Parathyroid adenoma (tissue), 2 donors: ENCODE data around the gene ARF6.

ENCODE experiments used
- H2AFZ ChIP-seq: fragments of 300-600 bp; sonication (generic); one replicate; pipeline ENCODE4 v1.7.0; 2017; ENCODE audit warnings: antibody characterized with exemption, mild to moderate bottlenecking
- H3K27ac ChIP-seq: fragments of 300-600 bp; sonication (generic); one replicate; pipeline ENCODE4 v1.7.0; 2017
- H3K27me3 ChIP-seq: fragments of 300-600 bp; sonication (generic); one replicate; pipeline ENCODE4 v1.7.0; 2017; ENCODE audit warnings: low read length; ENCODE audit not compliant: control insufficient read depth, insufficient read depth
- H3K36me3 ChIP-seq: fragments of 300-600 bp; sonication (generic); one replicate; pipeline ENCODE4 v1.7.0; 2017; ENCODE audit warnings: low read length; ENCODE audit not compliant: control insufficient read depth, insufficient read depth
- H3K4me1 ChIP-seq: fragments of 300-600 bp; sonication (generic); one replicate; pipeline ENCODE4 v1.7.0; 2017; ENCODE audit warnings: control low read depth
- H3K4me2 ChIP-seq: fragments of 300-600 bp; sonication (generic); one replicate; pipeline ENCODE4 v1.7.0; 2017; ENCODE audit warnings: low read length
- H3K4me3 ChIP-seq: fragments of 300-600 bp; sonication (generic); one replicate; pipeline ENCODE4 v1.7.0; 2017; ENCODE audit warnings: low read depth, low read length
- H3K79me2 ChIP-seq: fragments of 300-600 bp; sonication (generic); one replicate; pipeline ENCODE4 v1.7.0; 2017; ENCODE audit warnings: control low read depth
- H3K9ac ChIP-seq: fragments of 300-600 bp; sonication (generic); one replicate; pipeline ENCODE4 v1.7.0; 2017; ENCODE audit warnings: mild to moderate bottlenecking
- H3K9me3 ChIP-seq: fragments of 300-600 bp; sonication (generic); one replicate; pipeline ENCODE4 v1.7.0; 2017; ENCODE audit warnings: low read length; ENCODE audit not compliant: control insufficient read depth
- CTCF ChIP-seq: fragments of 300-600 bp; sonication (generic); IDR thresholded peaks from one replicate; pipeline ENCODE4 v1.7.0; 2017; ENCODE audit warnings: antibody characterized with exemption, mild to moderate bottlenecking
- donor health status: primary hyperparathyroidism.

ARF6 gene

GRCh38 chr14:49942090-49942489, 49.2 kb downstream of the ARF6 start:
- no peaks in the 10 kb centered on the region for H3K4me1 ChIP-seq
- H3K9ac ChIP-seq: no peak overlapping the region
- TF ChIP-seq CTCF: no peak
- no peak overlapping the region for H3K27ac ChIP-seq
- no peak overlapping the region for H3K4me2 ChIP-seq
- H3K27me3 ChIP-seq: no peaks in the 10 kb centered on the region
- no peak overlapping the region for H3K4me3 ChIP-seq
- no peaks in the 10 kb centered on the region for H3K9me3 ChIP-seq
- H3K79me2 ChIP-seq: no peaks in the 10 kb centered on the region
- H3K36me3 ChIP-seq: no peaks in the 10 kb centered on the region
- no peak overlapping the region for H2AFZ ChIP-seq

- H3K4me3 ChIP-seq: no peak overlapping the region
- no peaks in the 10 kb centered on the region for H3K9me3 ChIP-seq
- no peaks in the 10 kb centered on the region for H3K79me2 ChIP-seq
- H3K27me3 ChIP-seq: no peaks in the 10 kb centered on the region
- no peak overlapping the region for H3K4me2 ChIP-seq
- H3K27ac ChIP-seq: no peak overlapping the region
- no peaks in the 10 kb centered on the region for H3K4me1 ChIP-seq
- no peak overlapping the region for H3K9ac ChIP-seq
- H3K36me3 ChIP-seq: no peaks in the 10 kb centered on the region
- no peak for TF ChIP-seq CTCF
- no peak overlapping the region for H2AFZ ChIP-seq
Observed at GRCh38 chr14:49944501-49944900, 51.6 kb downstream of the ARF6 start.

- H3K4me1 ChIP-seq: no peaks in the 10 kb centered on the region
- TF ChIP-seq CTCF: no peak
- no peak overlapping the region for H3K9ac ChIP-seq
- no peak overlapping the region for H3K27ac ChIP-seq
- H3K27me3 ChIP-seq: no peaks in the 10 kb centered on the region
- H3K36me3 ChIP-seq: no peaks in the 10 kb centered on the region
- H3K4me3 ChIP-seq: no peak overlapping the region
- no peaks in the 10 kb centered on the region for H3K79me2 ChIP-seq
- H3K4me2 ChIP-seq: no peak overlapping the region
- no peaks in the 10 kb centered on the region for H3K9me3 ChIP-seq
- H2AFZ ChIP-seq: no peak overlapping the region
Observed at GRCh38 chr14:49945448-49946319, 52.8 kb downstream of the ARF6 start.
